Measurements from ENCODE around the gene FEV.

DNA sequence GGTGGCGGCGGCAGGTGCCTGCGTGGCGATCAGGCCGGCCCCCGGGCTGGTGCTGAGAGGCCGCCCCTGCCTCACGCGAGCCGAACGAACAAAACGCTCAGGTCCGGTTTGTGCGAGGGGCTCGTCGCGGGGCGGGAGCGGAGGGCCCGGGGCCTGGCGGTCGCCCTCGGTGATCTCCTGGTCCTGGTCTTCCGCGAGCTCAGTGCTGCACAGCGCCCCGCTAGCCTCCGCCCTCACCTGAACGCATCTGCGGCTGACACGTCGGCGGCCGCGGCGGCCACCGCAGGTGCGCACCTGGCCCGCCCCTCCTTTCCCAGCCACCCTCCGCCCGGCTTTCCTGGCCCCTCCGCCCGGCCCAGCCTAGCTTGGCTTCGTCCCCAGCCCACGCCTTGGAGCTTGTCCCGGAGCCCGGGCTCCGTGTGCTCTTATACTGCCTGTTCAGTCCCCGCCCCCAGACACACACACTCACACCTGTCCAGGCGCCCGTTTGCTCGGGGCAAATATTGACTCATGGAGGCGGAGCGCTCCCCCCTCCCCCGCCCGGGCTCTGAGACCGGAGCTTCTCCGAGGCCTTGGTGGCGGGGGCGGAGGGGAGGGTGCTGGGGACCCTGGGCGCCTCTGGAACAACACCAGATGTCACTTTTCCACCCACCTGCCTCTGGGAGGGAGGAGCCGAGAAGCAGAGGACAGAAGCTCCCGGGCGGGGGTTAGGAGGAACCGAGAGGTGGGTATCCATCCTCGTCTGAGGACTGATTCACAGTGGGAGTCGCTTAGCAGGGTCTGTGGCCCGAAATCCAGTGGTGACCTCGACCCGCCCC, 16.8 kb upstream of the FEV start:
- TF ChIP-seq ZNF274 (IDR thresholded peaks at IDR 0.05; ENCODE audit: low read depth, low read length) = no peak
- TF ChIP-seq YY1 (IDR thresholded peaks at IDR 0.05; ENCODE audit: insufficient read depth, insufficient read length) = no peak
- no peak for TF ChIP-seq SUZ12 (IDR thresholded peaks at IDR 0.05; ENCODE audit: extremely low read depth, insufficient read depth, insufficient read length)
